K562 (cell line): ENCODE data around the gene ZNF284. TPM values are rescaled to one million over a fixed set of nuclear protein-coding genes. Genes with fewer than 3 reads are reported as not detected.

Experiments used
- CC2D1A ChIP-seq: fragments of 450-650 bp; IDR thresholded peaks from 2 replicates; pipeline ENCODE4 v1.6.1; 2017; ENCODE audit warnings: mild to moderate bottlenecking
- ELF4 ChIP-seq: fragments of 450-650 bp; formaldehyde crosslinking; IDR thresholded peaks from 2 replicates; pipeline ENCODE4 v1.4.0; 2022; ENCODE audit warnings: missing genetic modification characterization
- FOXK1 ChIP-seq: sonication (generic); formaldehyde crosslinking; IDR thresholded peaks from 2 replicates; pipeline ENCODE4 v1.8.0; 2022; ENCODE audit warnings: missing genetic modification reagents, mild to moderate bottlenecking, borderline replicate concordance
- GABPB1 ChIP-seq: sonication (generic); formaldehyde crosslinking; IDR thresholded peaks from 2 replicates; pipeline ENCODE4 v1.8.0; 2022; ENCODE audit warnings: mild to moderate bottlenecking, missing genetic modification reagents
- IRF2 ChIP-seq: sonication (generic); formaldehyde crosslinking; IDR thresholded peaks from 2 replicates; pipeline ENCODE4 v1.8.1; 2022; ENCODE audit warnings: mild to moderate bottlenecking, missing genetic modification reagents
- LEF1 ChIP-seq: fragments of 450-650 bp; IDR thresholded peaks from 2 replicates; pipeline ENCODE4 v1.6.1; 2016; ENCODE audit warnings: mild to moderate bottlenecking
- MNT ChIP-seq, 2 experiments: fragments of 450-650 bp; conservative IDR thresholded peaks; 2 replicates each; pipeline ENCODE4 v1.6.1; 2017; ENCODE audit warnings: mild to moderate bottlenecking in 2 of 2, moderate library complexity in 2 of 2
- NUFIP1 ChIP-seq: fragments of 450-650 bp; IDR thresholded peaks from 2 replicates; pipeline ENCODE4 v1.6.1; 2018; ENCODE audit not compliant: partially characterized antibody
- POLR2AphosphoS2 ChIP-seq: IDR thresholded peaks from 2 replicates; pipeline ENCODE4 v1.6.1; 2012; ENCODE audit warnings: low read length, improper control_type of control experiment
- PYGO2 ChIP-seq: fragments of 450-650 bp; IDR thresholded peaks from 2 replicates; pipeline ENCODE4 v1.6.1; 2016; ENCODE audit warnings: mild to moderate bottlenecking, missing genetic modification characterization, moderate library complexity, missing compliant biosample characterization
- RBM22 ChIP-seq: fragments of 200-400 bp; formaldehyde crosslinking; IDR thresholded peaks from 2 replicates; pipeline ENCODE4 v1.6.1; 2018; ENCODE audit warnings: low read length, low read depth; ENCODE audit not compliant: poor library complexity, severe bottlenecking
- RBM39 ChIP-seq: fragments of 200-400 bp; formaldehyde crosslinking; optimal IDR thresholded peaks from 2 replicates; pipeline ENCODE3; 2018; ENCODE audit warnings: low read depth, low read length
- SMARCA4 ChIP-seq: fragments of 450-650 bp; IDR thresholded peaks from 2 replicates; pipeline ENCODE4 v1.6.1; 2016
- SP2 ChIP-seq: IDR thresholded peaks from 2 replicates; pipeline ENCODE4 v1.6.1; 2011; ENCODE audit warnings: mild to moderate bottlenecking, low read depth, low read length, moderate library complexity; ENCODE audit not compliant: poor library complexity, severe bottlenecking; ENCODE audit errors: extremely low read depth
- TAF7 ChIP-seq: fragments of 450-650 bp; IDR thresholded peaks from 2 replicates; pipeline ENCODE4 v1.6.1; 2016; ENCODE audit warnings: missing genetic modification characterization, missing compliant biosample characterization
- TBL1XR1 ChIP-seq, 2 experiments: IDR thresholded peaks; 2 replicates each; pipeline ENCODE4 v1.6.1; 2012; ENCODE audit warnings: improper control_type of control experiment in 2 of 2, low read length in 2 of 2, mild to moderate bottlenecking in 1 of 2
- THAP12 ChIP-seq: fragments of 250-450 bp; sonication (Bioruptor Pico); IDR thresholded peaks from 2 replicates; pipeline ENCODE4 v1.9.0; 2021; ENCODE audit warnings: mild to moderate bottlenecking, inconsistent platforms
- THAP7 ChIP-seq: fragments of 250-450 bp; sonication (Bioruptor Pico); IDR thresholded peaks from 2 replicates; pipeline ENCODE4 v1.5.0; 2021
- ZHX1 ChIP-seq: fragments of 150-350 bp; conservative IDR thresholded peaks from 2 replicates; pipeline ENCODE4 v1.6.1; 2014; ENCODE audit warnings: low read length
- ZKSCAN1 ChIP-seq: fragments of 150-350 bp; IDR thresholded peaks from 2 replicates; pipeline ENCODE4 v1.6.1; 2016; ENCODE audit warnings: low read depth, low read length
- ZNF212 ChIP-seq: fragments of 450-650 bp; formaldehyde crosslinking; IDR thresholded peaks from 2 replicates; pipeline ENCODE4 v1.4.0; 2020; ENCODE audit warnings: mild to moderate bottlenecking
- ZNF384 ChIP-seq: IDR thresholded peaks from 2 replicates; pipeline ENCODE4 v1.6.1; 2012; ENCODE audit warnings: low read depth, low read length, improper control_type of control experiment
- ZNF778 ChIP-seq: fragments of 450-650 bp; formaldehyde crosslinking; IDR thresholded peaks from 2 replicates; pipeline ENCODE4 v1.4.0; 2020; ENCODE audit warnings: mild to moderate bottlenecking, moderate library complexity
- ZNF780A ChIP-seq: fragments of 250-450 bp; sonication (Bioruptor Pico); IDR thresholded peaks from 2 replicates; pipeline ENCODE4 v1.5.0; 2021; ENCODE audit warnings: mild to moderate bottlenecking
- polyA plus RNA-seq, 8 experiments: library from polyadenylated mRNA; depleted of rRNA in 4 of 8; stranded (reverse) in 5 of 8; unstranded in 3 of 8; fragments of >200 nt; fragmentation: Nextera tagmentation in 2 of 8; fragmentation: Illumina TruSeq in 1 of 8; extraction: Ambion mirVana in 2 of 8; extraction: Trizol in 1 of 8; gene quantifications; 2 replicates each; pipeline versions ENCODE4 v1.2.1 to v1.2.3, GENCODE V29; 2011 to 2014; ENCODE audit warnings: inconsistent platforms in 1 of 8, missing spikeins in 1 of 8
- total RNA-seq, 7 experiments: library from RNA; depleted of rRNA in 6 of 7; stranded (reverse); fragments of >200 nt in 6 of 7; fragmentation: Illumina TruSeq in 2 of 7; extraction: Trizol in 2 of 7; gene quantifications; 2 replicates each; pipeline versions ENCODE4 v1.2.1 to v1.2.3, GENCODE V29; 2011 to 2021; ENCODE audit warnings: low replicate concordance in 1 of 7

Gene ZNF284
- total and polyA plus RNA-seq, 9 of the 15 experiments (the other 6 are each of a cell fraction or from before 2014, with no cell fraction given) = 0.07 to 0.24 (median 0.20) TPM

- no peak for TF ChIP-seq ZHX1
- no peak for TF ChIP-seq ZNF778 (CRISPR knock-in tag)
- TF ChIP-seq RBM22 = no peak
- no peak for TF ChIP-seq LEF1
- no peak for TF ChIP-seq SMARCA4
- TF ChIP-seq FOXK1 = no peak
- TF ChIP-seq IRF2 (CRISPR knock-in tag) = no peak
- TF ChIP-seq SP2 = no peak
- no peak for TF ChIP-seq ELF4
- TF ChIP-seq TBL1XR1 (IDR thresholded peaks at IDR 0.05; ENCODE audit: low read length in 2 of 2) = peak in 1 of 2 experiments; percentile 23; a peak in 1 of 4 replicates
- TF ChIP-seq GABPB1 = peak; percentile 92
- no peak for TF ChIP-seq ZKSCAN1
- no peak for TF ChIP-seq POLR2AphosphoS2
- TF ChIP-seq ZNF212 (CRISPR knock-in tag) = no peak
- no peak for TF ChIP-seq ZNF780A
- no peak for TF ChIP-seq NUFIP1
- no peak for TF ChIP-seq PYGO2 (tag)
- no peak for TF ChIP-seq TAF7 (tag)
- TF ChIP-seq THAP12 = no peak
- no peak for TF ChIP-seq RBM39
- TF ChIP-seq THAP7 = no peak
- no peak for TF ChIP-seq ZNF384
- no peak for TF ChIP-seq CC2D1A
- peak in 1 of 2 experiments; percentile 60; a peak in 1 of 4 replicates for TF ChIP-seq MNT (conservative IDR thresholded peaks at IDR 0.05)
Observed at GRCh38 chr19:44113138-44113783, 41.3 kb downstream of the ZNF284 start, which contains the start of gene ZNF225 (continued).
